H1 (cell line): ENCODE results near the gene PURA. TPM values are rescaled to one million over a fixed set of nuclear protein-coding genes. Genes with fewer than 3 reads are reported as not detected.

ENCODE experiments used
- CHD2 ChIP-seq: IDR thresholded peaks from 2 replicates; pipeline ENCODE4 v1.6.1; 2012; ENCODE audit warnings: low read length, improper control_type of control experiment
- TAF1 ChIP-seq: IDR thresholded peaks from 2 replicates; pipeline ENCODE4 v1.6.1; 2011; ENCODE audit warnings: mild to moderate bottlenecking, low read depth, low read length
- polyA plus RNA-seq, 7 experiments: library from polyadenylated mRNA; depleted of rRNA in 3 of 7; stranded (reverse) in 5 of 7; unstranded in 2 of 7; fragments of >200 nt in 5 of 7; fragments of 200-250 nt in 2 of 7; gene quantifications; 1 replicate in 5 of 7; 2 replicates in 1 of 7; 4 replicates in 1 of 7; pipeline versions ENCODE4 v1.2.1 to v1.2.3, GENCODE V29; 2011 to 2013; ENCODE audit warnings: missing spikeins in 2 of 7, mixed read lengths in 2 of 7
- total RNA-seq: library from RNA; stranded (reverse); fragmentation: NEBNext Ultra II Directional; extraction: Animal tissue kit (Norgen Biotek cat#: 25700); gene quantifications from 2 replicates; pipeline ENCODE4 v1.2.1, GENCODE V29; 2021

The PURA gene
- total and polyA plus RNA-seq, 2 of the 8 experiments (the other 6 are each of a cell fraction or from before 2014, with no cell fraction given): 0.98 to 2.1 TPM

GRCh38 chr5:140135127-140135526 lies 21.2 kb downstream of the PURA start (continued):
- TF ChIP-seq CHD2: no peak
- no peak for TF ChIP-seq TAF1
